ENCODE results near the gene REST. TPM values are rescaled to one million over a fixed set of nuclear protein-coding genes. Genes with fewer than 3 reads are reported as not detected.

REST gene
- total and polyA plus RNA-seq, 2 donors (not counting 3 experiments of a cell fraction or from before 2014, with no cell fraction given), result 7.0 to 45.9 TPM

DNA sequence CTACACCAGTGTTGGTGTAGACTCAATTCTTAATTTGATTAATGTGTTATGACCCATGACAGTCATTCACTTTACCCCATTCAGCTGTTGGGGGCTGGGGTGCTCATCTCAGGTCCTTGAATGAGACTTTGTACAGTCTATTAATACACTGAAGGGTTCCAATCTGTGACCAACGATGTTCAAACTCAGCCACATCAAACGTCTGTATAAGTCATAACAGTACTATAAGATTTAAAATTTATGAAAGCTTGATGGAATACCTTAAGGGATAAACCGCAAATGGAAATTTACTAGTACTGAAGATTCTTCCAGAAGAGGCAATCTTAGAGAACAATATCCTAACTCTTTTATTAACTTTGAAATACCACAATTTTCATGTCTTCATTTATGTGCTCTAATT, 33.7 kb downstream of the REST start:
- Histone ChIP-seq H3K4me3 (replicated peaks in 1 of 3; ENCODE audit: insufficient read depth in 1 of 3, low read depth in 1 of 3, low read length in 3 of 3) (no peak overlapping the region), H2AFZ (ENCODE audit: low read depth, low read length) (no peak overlapping the region), H4K20me1 (replicated peaks; ENCODE audit: control insufficient read depth, extremely low read depth, insufficient read depth, low read length) (no peaks in the 10 kb centered on the region), H3K79me2 (ENCODE audit: control insufficient read depth, insufficient read depth, low read length) (no peaks in the 10 kb centered on the region), H3K4me2 (ENCODE audit: insufficient read depth, low read length) (no peak overlapping the region), H3K9ac (replicated peaks; ENCODE audit: extremely low read depth, insufficient read depth, low read length) (no peak overlapping the region), H3K36me3 (ENCODE audit: control insufficient read depth in 2 of 2, extremely low read depth in 1 of 2, insufficient read depth in 2 of 2, low read length in 2 of 2) (no peaks in the 10 kb centered on the region), H3K9me3 (replicated peaks; ENCODE audit: control insufficient read depth, insufficient read depth, low read length) (no peaks in the 10 kb centered on the region), H3K9me1 (replicated peaks; ENCODE audit: control insufficient read depth, extremely low read depth, insufficient read depth, low read length) (no peaks in the 10 kb centered on the region), H3K27me3 (ENCODE audit: control insufficient read depth in 2 of 2, insufficient read depth in 2 of 2, low read length in 2 of 2) (no peaks in the 10 kb centered on the region), H3K27ac (ENCODE audit: insufficient read depth, low read depth, low read length) (no peak overlapping the region), H3K4me1 (ENCODE audit: control insufficient read depth, extremely low read depth, insufficient read depth, low read length) (peaks cover 10% of the 10 kb centered on the region)
- POLR2A ChIA-PET, result interaction anchor here (0.6 kb wide), 1 partner anchor 23 kb away, joined by 3 read pairs; no protein-coding TSS in a partner anchor
- no TSS peak for BruUV-seq (replicated peaks)
- CTCF ChIA-PET, result no interaction called here
- dilution Hi-C loops (cut with MboI; ENCODE audit: extremely low pct_ligation_motif_present, low sequenced_read_pairs), result no loop called here
- intact Hi-C loops (cut with micrococcal nuclease), result no loop called here
- TF ChIP-seq FOS (IDR thresholded peaks at IDR 0.05; ENCODE audit: borderline replicate concordance, insufficient read depth, low read length) (no peak), POLR2AphosphoS5 (IDR thresholded peaks at IDR 0.05; ENCODE audit: insufficient read depth, low read depth, low read length) (no peak), JUN (IDR thresholded peaks at IDR 0.05; ENCODE audit: borderline replicate concordance, insufficient read depth, insufficient read length, low read depth) (no peak)
- TF ChIP-seq, protein P1, sequence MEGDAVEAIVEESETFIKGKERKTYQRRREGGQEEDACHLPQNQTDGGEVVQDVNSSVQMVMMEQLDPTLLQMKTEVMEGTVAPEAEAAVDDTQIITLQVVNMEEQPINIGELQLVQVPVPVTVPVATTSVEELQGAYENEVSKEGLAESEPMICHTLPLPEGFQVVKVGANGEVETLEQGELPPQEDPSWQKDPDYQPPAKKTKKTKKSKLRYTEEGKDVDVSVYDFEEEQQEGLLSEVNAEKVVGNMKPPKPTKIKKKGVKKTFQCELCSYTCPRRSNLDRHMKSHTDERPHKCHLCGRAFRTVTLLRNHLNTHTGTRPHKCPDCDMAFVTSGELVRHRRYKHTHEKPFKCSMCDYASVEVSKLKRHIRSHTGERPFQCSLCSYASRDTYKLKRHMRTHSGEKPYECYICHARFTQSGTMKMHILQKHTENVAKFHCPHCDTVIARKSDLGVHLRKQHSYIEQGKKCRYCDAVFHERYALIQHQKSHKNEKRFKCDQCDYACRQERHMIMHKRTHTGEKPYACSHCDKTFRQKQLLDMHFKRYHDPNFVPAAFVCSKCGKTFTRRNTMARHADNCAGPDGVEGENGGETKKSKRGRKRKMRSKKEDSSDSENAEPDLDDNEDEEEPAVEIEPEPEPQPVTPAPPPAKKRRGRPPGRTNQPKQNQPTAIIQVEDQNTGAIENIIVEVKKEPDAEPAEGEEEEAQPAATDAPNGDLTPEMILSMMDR (IDR thresholded peaks at IDR 0.05; ENCODE audit: extremely low read depth in 1 of 2, insufficient read depth in 1 of 2, low read depth in 1 of 2, low read length in 2 of 2), result no peak
- DNase-seq (ENCODE audit: low read depth, low spot score) (no peak), FAIRE-seq (no peak)

All from endothelial cell of umbilical vein (primary cell).